ENCODE data around the gene GALM. TPM values are rescaled to one million over a fixed set of nuclear protein-coding genes. Genes with fewer than 3 reads are reported as not detected.
"Not testable (repeated sequence)": the region's sequence is repeated elsewhere in the genome, so short reads cannot be mapped to it uniquely, and the experiment has no call there.

Gene GALM
- total and polyA plus RNA-seq, 4 donors, result 6.7 to 17.4 (median 7.9) TPM

DNA sequence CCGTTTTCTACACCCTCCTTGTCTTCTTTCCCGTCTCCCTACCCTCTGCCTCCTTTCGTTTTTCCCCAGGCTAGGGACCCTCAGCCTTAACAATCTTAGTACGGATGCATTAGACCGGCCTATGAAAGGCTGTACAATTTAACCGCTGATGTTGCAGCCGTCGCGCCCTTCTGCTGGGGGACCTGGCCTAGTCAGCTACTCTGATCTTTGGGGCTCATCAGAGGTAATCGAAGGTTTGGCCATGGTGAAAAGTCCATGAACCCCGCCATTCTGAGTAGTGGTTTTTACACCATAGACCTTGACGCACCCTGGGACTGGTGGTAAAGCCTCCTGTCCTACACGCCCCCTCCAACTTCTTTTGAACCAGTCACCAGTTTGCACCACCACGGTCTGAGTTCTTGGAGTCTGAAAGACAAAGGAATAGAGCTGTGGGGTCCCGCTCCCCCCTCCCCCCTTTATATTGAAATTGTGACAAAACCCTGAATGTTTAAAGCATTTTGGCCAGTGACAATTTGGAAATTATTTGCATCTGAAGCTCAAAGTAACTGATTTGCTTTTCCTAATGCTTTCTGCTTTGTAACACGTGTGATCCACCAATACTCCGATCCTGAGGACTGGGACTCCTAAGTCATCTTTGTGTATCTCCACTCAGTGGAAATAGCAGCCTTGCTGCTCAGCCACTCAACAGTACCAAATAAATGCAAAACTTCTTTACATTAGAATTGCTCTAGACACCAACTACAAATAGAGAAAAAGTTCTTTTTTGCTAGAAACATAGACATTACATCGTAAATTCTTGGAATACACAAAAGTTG, 85.9 kb downstream of the GALM start:
- Histone ChIP-seq H3K4me3 (ENCODE audit: low read depth, low read length) (peak overlapping the region; percentile 98), H3K27ac (ENCODE audit: low read depth, low read length) (peak overlapping the region; percentile 100), H3K4me1 (ENCODE audit: control insufficient read depth, insufficient read depth, low read length) (peaks cover 9% of the 10 kb centered on the region), H3K36me3 (ENCODE audit: control insufficient read depth, insufficient read depth, low read length) (peaks cover 10% of the 10 kb centered on the region), H3K27me3 (ENCODE audit: control insufficient read depth, insufficient read depth, low read length) (no peaks in the 10 kb centered on the region), H3K9me3 (ENCODE audit: control insufficient read depth, insufficient read depth, low read length) (no peaks in the 10 kb centered on the region)
- DNase-seq (ENCODE audit: low read depth in 4 of 6, low spot score in 6 of 6), result peak in 2 of 6 donors; percentile 9 to 14
- WGBS (ENCODE audit: insufficient coverage), result 3% methylated on average over 12 of the region's 18 CpGs

DNA sequence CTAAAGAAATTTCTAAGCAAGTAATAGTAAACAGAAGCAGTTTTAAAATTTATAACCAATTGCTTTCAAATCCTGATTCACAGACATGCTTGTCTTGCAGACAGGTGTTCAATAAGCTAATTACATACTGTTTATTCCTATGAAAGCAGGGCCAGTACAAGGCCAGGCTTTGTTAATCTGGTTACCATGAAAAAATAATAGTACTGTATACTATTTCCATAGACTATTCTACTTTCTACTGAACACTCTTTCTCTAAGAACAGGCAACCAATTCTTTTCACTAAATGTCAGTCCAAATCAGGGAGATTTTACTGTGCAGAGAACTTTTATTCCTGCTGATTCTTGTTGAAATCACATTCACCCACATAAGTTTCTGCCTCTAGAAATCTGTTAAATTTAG, 88.1 kb downstream of the GALM start:
- H3K27me3 ChIP-seq (ENCODE audit: control insufficient read depth, insufficient read depth, low read length), result no peaks in the 10 kb centered on the region
- peaks cover 5% of the 10 kb centered on the region for H3K4me1 ChIP-seq (ENCODE audit: control insufficient read depth, insufficient read depth, low read length)
- H3K27ac ChIP-seq (ENCODE audit: low read depth, low read length), result peak overlapping the region; percentile 35
- no peak for DNase-seq (ENCODE audit: low read depth in 4 of 6, low spot score in 6 of 6)
- no peaks in the 10 kb centered on the region for H3K9me3 ChIP-seq (ENCODE audit: control insufficient read depth, insufficient read depth, low read length)
- H3K36me3 ChIP-seq (ENCODE audit: control insufficient read depth, insufficient read depth, low read length), result no peaks in the 10 kb centered on the region
- no peak overlapping the region for H3K4me3 ChIP-seq (ENCODE audit: low read depth, low read length)

DNA sequence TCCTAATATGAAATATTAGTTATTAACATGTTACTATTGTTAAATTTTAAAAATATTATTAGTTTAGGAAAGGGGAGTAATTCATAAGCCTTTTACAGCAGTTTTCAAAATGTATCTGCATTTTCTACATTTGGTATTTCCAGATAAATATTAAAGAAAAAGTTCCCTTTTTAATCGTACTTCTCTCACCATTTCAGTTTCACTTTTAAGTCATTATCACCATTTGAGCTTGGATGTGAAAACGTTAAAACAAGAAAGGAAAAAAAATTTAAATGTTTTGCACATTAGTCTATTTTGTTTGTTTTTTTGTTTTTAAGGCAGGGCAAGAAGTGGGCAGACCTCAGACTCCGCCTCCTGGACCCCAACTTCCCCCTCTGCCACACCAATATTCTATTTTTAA, 88.6 kb downstream of the GALM start:
- Histone ChIP-seq H3K27ac (ENCODE audit: low read depth, low read length) (peak overlapping the region; percentile 21), H3K36me3 (ENCODE audit: control insufficient read depth, insufficient read depth, low read length) (no peaks in the 10 kb centered on the region), H3K27me3 (ENCODE audit: control insufficient read depth, insufficient read depth, low read length) (no peaks in the 10 kb centered on the region), H3K4me3 (ENCODE audit: low read depth, low read length) (no peak overlapping the region), H3K4me1 (ENCODE audit: control insufficient read depth, insufficient read depth, low read length) (peaks cover 5% of the 10 kb centered on the region), H3K9me3 (ENCODE audit: control insufficient read depth, insufficient read depth, low read length) (no peaks in the 10 kb centered on the region)
- WGBS (ENCODE audit: insufficient coverage), result no CpG with 5 or more reads among the region's 3 CpGs
- DNase-seq (ENCODE audit: low read depth in 4 of 6, low spot score in 6 of 6), result no peak

DNA sequence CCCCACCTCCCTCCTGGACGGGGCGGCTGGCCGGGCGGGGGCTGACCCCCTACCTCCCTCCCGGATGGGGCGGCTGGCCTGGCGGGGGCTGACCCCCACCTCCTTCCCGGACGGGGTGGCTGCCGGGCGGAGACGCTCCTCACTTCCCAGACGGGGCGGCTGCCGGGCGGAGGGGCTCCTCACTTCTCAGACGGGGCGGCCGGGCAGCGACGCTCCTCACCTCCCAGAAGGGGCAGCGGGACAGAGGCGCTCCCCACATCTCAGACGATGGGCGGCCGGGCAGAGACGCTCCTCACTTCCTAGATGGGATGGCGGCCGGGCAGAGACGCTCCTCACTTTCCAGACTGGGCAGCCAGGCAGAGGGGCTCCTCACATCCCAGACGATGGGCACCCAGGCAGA, 90.0 kb downstream of the GALM start:
- H3K27ac ChIP-seq (ENCODE audit: low read depth, low read length); H3K27me3 ChIP-seq (ENCODE audit: control insufficient read depth, insufficient read depth, low read length); H3K4me3 ChIP-seq (ENCODE audit: low read depth, low read length); H3K9me3 ChIP-seq (ENCODE audit: control insufficient read depth, insufficient read depth, low read length); H3K36me3 ChIP-seq (ENCODE audit: control insufficient read depth, insufficient read depth, low read length); H3K4me1 ChIP-seq (ENCODE audit: control insufficient read depth, insufficient read depth, low read length); DNase-seq (ENCODE audit: low read depth in 4 of 6, low spot score in 6 of 6): not testable (repeated sequence)
- 97% methylated on average over 7 of the region's 31 CpGs for WGBS (ENCODE audit: insufficient coverage)

DNA sequence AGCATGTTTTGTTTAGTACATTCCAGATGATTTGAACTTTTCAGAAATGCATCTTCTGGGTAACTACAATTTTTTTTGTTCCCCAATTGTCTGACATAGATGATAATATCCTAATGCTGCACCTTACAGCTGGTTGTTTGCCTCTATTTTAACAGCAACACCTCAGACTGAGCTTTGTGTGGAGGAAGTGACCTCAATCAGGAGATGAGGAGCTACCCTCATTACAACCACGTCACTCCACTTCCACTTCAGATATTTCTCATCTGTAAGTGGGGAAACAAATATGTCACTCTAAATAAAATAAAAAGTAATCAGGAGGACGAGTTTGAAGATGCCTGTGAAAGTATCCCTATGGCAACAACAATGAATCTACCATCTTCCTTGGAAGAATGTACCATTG, 97.3 kb downstream of the GALM start:
- no peak for DNase-seq (ENCODE audit: low read depth in 4 of 6, low spot score in 6 of 6)
- WGBS (ENCODE audit: insufficient coverage), result no CpG with 5 or more reads among the region's 2 CpGs
- Histone ChIP-seq H3K4me1 (ENCODE audit: control insufficient read depth, insufficient read depth, low read length) (no peaks in the 10 kb centered on the region), H3K4me3 (ENCODE audit: low read depth, low read length) (no peak overlapping the region), H3K36me3 (ENCODE audit: control insufficient read depth, insufficient read depth, low read length) (no peaks in the 10 kb centered on the region), H3K27me3 (ENCODE audit: control insufficient read depth, insufficient read depth, low read length) (no peaks in the 10 kb centered on the region), H3K9me3 (ENCODE audit: control insufficient read depth, insufficient read depth, low read length) (no peaks in the 10 kb centered on the region), H3K27ac (ENCODE audit: low read depth, low read length) (no peak overlapping the region)

DNA sequence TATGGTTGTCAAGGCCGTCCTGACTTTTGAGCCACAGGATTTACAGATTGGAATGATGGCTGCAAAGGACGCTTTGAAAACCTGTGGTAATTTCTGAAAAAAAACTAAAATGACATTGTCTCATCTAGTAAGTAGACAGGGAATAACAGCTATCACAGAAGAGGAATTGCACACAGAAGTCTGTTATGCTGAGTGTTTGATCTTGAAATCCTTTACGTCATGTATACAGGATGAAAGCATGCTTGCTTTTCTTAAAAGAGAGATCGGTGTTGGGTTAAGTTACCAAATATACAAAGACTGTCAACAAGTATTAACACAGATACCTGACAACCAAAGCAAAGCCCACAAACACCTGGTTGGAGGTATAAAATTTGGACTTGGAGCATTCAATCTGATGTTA, 97.8 kb downstream of the GALM start:
- WGBS (ENCODE audit: insufficient coverage), result no CpG with 5 or more reads among the region's 4 CpGs
- no peak for DNase-seq (ENCODE audit: low read depth in 4 of 6, low spot score in 6 of 6)
- no peaks in the 10 kb centered on the region for H3K4me1 ChIP-seq (ENCODE audit: control insufficient read depth, insufficient read depth, low read length)

DNA sequence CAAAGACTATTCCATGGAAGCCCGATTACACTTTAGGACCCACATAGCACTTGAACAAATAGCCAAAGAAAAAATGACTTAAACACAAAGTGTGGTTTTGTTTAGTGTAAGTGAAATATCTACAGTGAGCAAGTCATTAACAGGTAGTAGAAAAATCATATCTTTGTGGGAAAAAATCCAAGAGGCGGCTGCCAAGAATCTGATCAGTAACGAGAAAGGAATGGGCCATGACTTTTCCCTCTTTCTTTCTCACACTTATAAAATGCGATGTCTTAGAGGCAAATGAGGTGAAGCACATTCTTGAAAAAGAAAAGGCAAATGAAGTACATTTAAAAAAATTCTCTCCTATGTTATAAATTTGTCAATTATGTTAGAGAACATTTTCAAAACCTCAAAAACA, 99.2 kb downstream of the GALM start:
- no CpG with 5 or more reads among the region's 4 CpGs for WGBS (ENCODE audit: insufficient coverage)
- no peak for DNase-seq (ENCODE audit: low read depth in 4 of 6, low spot score in 6 of 6)
- Histone ChIP-seq H3K36me3 (ENCODE audit: control insufficient read depth, insufficient read depth, low read length) (no peaks in the 10 kb centered on the region), H3K27ac (ENCODE audit: low read depth, low read length) (no peak overlapping the region), H3K4me1 (ENCODE audit: control insufficient read depth, insufficient read depth, low read length) (no peaks in the 10 kb centered on the region), H3K9me3 (ENCODE audit: control insufficient read depth, insufficient read depth, low read length) (no peaks in the 10 kb centered on the region), H3K27me3 (ENCODE audit: control insufficient read depth, insufficient read depth, low read length) (no peaks in the 10 kb centered on the region), H3K4me3 (ENCODE audit: low read depth, low read length) (no peak overlapping the region)

More for the DNA sequence above, 97.8 kb downstream of the GALM start:
- no peak overlapping the region for H3K27ac ChIP-seq (ENCODE audit: low read depth, low read length)
- H3K27me3 ChIP-seq (ENCODE audit: control insufficient read depth, insufficient read depth, low read length), result no peaks in the 10 kb centered on the region
- H3K4me3 ChIP-seq (ENCODE audit: low read depth, low read length), result no peak overlapping the region
- no peaks in the 10 kb centered on the region for H3K9me3 ChIP-seq (ENCODE audit: control insufficient read depth, insufficient read depth, low read length)
- no peaks in the 10 kb centered on the region for H3K36me3 ChIP-seq (ENCODE audit: control insufficient read depth, insufficient read depth, low read length)

DNA sequence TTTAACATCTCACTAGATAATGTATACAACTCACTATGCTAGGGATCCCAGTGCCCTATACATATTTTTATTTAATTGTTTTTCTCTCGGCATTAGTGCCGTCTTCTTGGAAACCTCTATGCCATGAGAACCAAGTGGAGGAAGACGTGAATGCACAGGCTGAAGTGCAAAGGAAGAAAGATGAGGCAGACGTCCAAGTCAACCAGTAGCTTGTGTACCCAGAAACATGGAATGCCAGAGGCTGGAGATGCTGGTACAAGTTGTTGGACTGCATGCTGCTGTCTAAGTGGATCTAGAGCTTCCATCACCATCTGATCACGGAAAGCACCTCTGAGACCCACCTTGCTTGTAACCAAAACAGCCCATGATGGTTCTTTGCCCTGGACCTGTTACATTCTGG, 99.6 kb downstream of the GALM start:
- Histone ChIP-seq H3K27ac (ENCODE audit: low read depth, low read length) (no peak overlapping the region), H3K36me3 (ENCODE audit: control insufficient read depth, insufficient read depth, low read length) (no peaks in the 10 kb centered on the region), H3K27me3 (ENCODE audit: control insufficient read depth, insufficient read depth, low read length) (no peaks in the 10 kb centered on the region), H3K4me1 (ENCODE audit: control insufficient read depth, insufficient read depth, low read length) (no peaks in the 10 kb centered on the region), H3K9me3 (ENCODE audit: control insufficient read depth, insufficient read depth, low read length) (no peaks in the 10 kb centered on the region), H3K4me3 (ENCODE audit: low read depth, low read length) (no peak overlapping the region)
- 98% methylated on average over 4 of the region's 5 CpGs for WGBS (ENCODE audit: insufficient coverage)
- DNase-seq (ENCODE audit: low read depth in 4 of 6, low spot score in 6 of 6), result no peak

DNA sequence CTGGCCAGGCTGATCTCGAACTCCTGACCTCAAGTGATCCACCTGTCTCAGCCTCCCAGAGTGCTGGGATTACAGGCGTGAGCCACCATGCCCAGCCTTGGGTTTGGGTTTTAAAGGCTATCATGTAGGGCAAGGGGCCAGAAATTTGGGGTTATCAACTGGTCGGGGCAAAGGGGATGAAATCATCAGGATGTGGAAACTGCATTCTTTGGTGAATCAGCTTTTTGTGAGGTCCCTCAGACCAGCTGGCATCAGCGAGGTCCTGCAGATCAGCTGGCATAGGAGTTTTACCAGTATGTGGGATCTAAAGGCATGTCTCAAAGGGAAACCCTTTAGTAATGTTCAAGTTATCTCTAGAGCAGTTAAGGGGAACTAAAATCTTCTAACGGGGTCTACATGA, 105.7 kb downstream of the GALM start:
- H3K27ac ChIP-seq (ENCODE audit: low read depth, low read length), result no peak overlapping the region
- H3K27me3 ChIP-seq (ENCODE audit: control insufficient read depth, insufficient read depth, low read length), result no peaks in the 10 kb centered on the region
- 81% methylated on average over 5 of the region's 5 CpGs for WGBS (ENCODE audit: insufficient coverage)

DNA sequence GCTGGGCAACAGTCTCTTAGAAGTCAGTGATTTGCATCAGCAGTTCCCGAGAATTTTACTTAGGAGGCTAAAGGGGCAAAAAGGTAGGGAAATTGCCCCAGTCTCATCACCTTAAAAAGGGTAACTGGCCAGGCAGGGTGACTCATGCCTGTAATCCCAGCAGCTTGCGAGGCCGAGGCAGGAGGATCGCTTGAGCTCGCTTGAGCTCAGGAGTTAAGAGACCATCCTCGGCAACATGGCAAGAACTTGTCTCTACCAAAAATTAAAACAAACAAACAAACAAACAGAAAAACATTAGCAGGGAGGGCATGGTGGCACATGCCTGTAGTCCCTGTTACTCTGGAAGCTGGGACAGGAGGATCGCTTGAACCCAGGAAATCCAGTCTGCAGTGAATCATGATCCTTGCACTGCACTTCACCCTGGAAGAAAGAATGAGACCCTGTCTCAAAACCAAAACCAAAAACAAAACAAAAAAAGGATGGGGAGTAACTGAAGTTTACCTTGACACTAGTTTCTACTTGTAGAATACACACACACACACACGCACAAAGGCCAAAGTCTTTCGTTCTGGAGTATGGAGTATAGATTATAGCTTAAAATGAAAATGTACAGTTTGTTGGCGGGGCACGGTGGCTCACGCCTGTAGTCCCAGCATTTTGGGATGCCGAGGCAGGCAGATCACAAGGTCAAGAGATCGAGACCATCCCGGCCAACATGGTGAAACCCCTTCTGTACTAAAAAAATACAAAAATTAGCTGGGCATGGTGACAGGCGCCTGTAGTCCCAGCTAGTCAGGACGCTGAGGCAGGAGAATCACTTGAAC, 109.4 kb downstream of the GALM start:
- Histone ChIP-seq H3K27ac (ENCODE audit: low read depth, low read length) (no peak overlapping the region), H3K36me3 (ENCODE audit: control insufficient read depth, insufficient read depth, low read length) (no peaks in the 10 kb centered on the region), H3K27me3 (ENCODE audit: control insufficient read depth, insufficient read depth, low read length) (no peaks in the 10 kb centered on the region), H3K9me3 (ENCODE audit: control insufficient read depth, insufficient read depth, low read length) (no peaks in the 10 kb centered on the region), H3K4me3 (ENCODE audit: low read depth, low read length) (no peak overlapping the region), H3K4me1 (ENCODE audit: control insufficient read depth, insufficient read depth, low read length) (peaks cover 4% of the 10 kb centered on the region)
- no peak for DNase-seq (ENCODE audit: low read depth in 4 of 6, low spot score in 6 of 6)
- 90% methylated on average over 13 of the region's 17 CpGs for WGBS (ENCODE audit: insufficient coverage)

More for the DNA sequence above, 105.7 kb downstream of the GALM start:
- Histone ChIP-seq H3K4me3 (ENCODE audit: low read depth, low read length) (no peak overlapping the region), H3K36me3 (ENCODE audit: control insufficient read depth, insufficient read depth, low read length) (no peaks in the 10 kb centered on the region), H3K4me1 (ENCODE audit: control insufficient read depth, insufficient read depth, low read length) (no peaks in the 10 kb centered on the region), H3K9me3 (ENCODE audit: control insufficient read depth, insufficient read depth, low read length) (no peaks in the 10 kb centered on the region)
- DNase-seq (ENCODE audit: low read depth in 4 of 6, low spot score in 6 of 6), result no peak

All from spinal cord (tissue), 10 donors.